Body of pancreas (tissue), 4 donors: ENCODE measurements around the gene ALLC.
"Not testable (repeated sequence)": the region's sequence is repeated elsewhere in the genome, so short reads cannot be mapped to it uniquely, and the experiment has no call there.

Experiments used
- CTCF ChIP-seq, 7 experiments: fragments of 450-650 bp in 4 of 7; fragments of 200-600 bp in 3 of 7; sonication (generic) in 3 of 7; IDR thresholded peaks; one replicate each; pipeline ENCODE4 v1.5.1; 2016 to 2019; ENCODE audit warnings: antibody characterized with exemption in 7 of 7
- POLR2A ChIP-seq, 3 donors: fragments of 450-650 bp; IDR thresholded peaks; one replicate each; pipeline ENCODE4 v1.6.1; 2016; ENCODE audit warnings: antibody characterized with exemption in 3 of 3, mild to moderate bottlenecking in 2 of 3

GRCh38 chr2:3609279-3609673, 48.7 kb upstream of the ALLC start:
- TF ChIP-seq CTCF, POLR2A (IDR thresholded peaks at IDR 0.05): not testable (repeated sequence)
